Measurements from ENCODE around the gene C1QTNF6. TPM values are rescaled to one million over a fixed set of nuclear protein-coding genes. Genes with fewer than 3 reads are reported as not detected.

The C1QTNF6 gene
- total and polyA plus RNA-seq, 2 of the 8 experiments (the other 6 are each of a cell fraction or from before 2014, with no cell fraction given), result 3.1 to 6.5 TPM

DNA sequence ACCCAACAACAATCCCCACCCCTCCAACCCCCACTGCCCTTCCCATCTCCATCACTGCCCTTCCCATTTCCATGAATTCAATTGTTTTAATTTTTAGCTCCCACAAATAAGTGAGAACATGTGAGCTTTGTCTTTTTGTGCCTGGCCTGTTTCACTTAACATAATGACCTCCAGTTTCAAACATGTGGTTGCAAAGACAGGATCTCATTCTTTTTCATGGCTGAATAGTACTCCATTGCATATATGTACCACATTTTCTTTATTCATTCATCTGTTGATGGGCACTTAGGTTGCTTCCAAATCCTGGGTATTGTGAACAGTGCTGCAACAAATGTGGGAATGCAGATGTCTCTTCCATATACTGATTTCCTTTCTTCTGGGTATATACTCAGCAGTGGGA is 37.3 kb downstream of the C1QTNF6 start:
- POLR2A ChIA-PET (ENCODE audit: partially characterized antibody), result interaction anchor here (0.6 to 1.4 kb wide), 2 partner anchors 20 to 592 kb away, joined by 3 read pairs; no protein-coding TSS in a partner anchor

More for the DNA sequence above, 37.3 kb downstream of the C1QTNF6 start:
- H2BK120ac ChIP-seq (replicated peaks; ENCODE audit: low read depth, low read length), result no peak overlapping the region
- H3K14ac ChIP-seq (ENCODE audit: insufficient read length), result no peak overlapping the region
- H3K4me2 ChIP-seq (ENCODE audit: insufficient read depth in 1 of 2, low read depth in 2 of 2, low read length in 2 of 2), result no peak overlapping the region
- H3K9ac ChIP-seq (replicated peaks in 1 of 4; ENCODE audit: extremely low read depth in 1 of 4, low read depth in 3 of 4, low read length in 3 of 4), result no peak overlapping the region
- no peak overlapping the region for H3K4ac ChIP-seq (replicated peaks; ENCODE audit: insufficient read length, low read depth, low read length)
- no peak overlapping the region for H2AK5ac ChIP-seq (ENCODE audit: low read depth, low read length)
- no peaks in the 10 kb centered on the region for H3K9me3 ChIP-seq (ENCODE audit: insufficient read depth in 2 of 2, low read depth in 1 of 2, low read length in 1 of 2)
- no peak overlapping the region for H2BK5ac ChIP-seq (ENCODE audit: low read depth, low read length)
- no peaks in the 10 kb centered on the region for H3K36me3 ChIP-seq (ENCODE audit: control insufficient read depth in 2 of 4, insufficient read depth in 4 of 4, low read length in 3 of 4)
- no peaks in the 10 kb centered on the region for H3K79me1 ChIP-seq (ENCODE audit: low read depth, low read length)
- H3K23me2 ChIP-seq (ENCODE audit: low read depth, low read length), result no peaks in the 10 kb centered on the region
- no peak for FAIRE-seq
- H3K18ac ChIP-seq (ENCODE audit: extremely low read depth, low read length), result no peak overlapping the region
- no peak for DNase-seq (ENCODE audit: low read depth in 1 of 2, low spot score in 2 of 2)
- no peak overlapping the region for H2BK20ac ChIP-seq (ENCODE audit: low read length)
- no peak overlapping the region for H2BK12ac ChIP-seq (ENCODE audit: low read depth, low read length)
- H3K27me3 ChIP-seq (replicated peaks in 1 of 4; ENCODE audit: control insufficient read depth in 3 of 4, extremely low read depth in 1 of 4, insufficient read depth in 3 of 4, low read length in 3 of 4), result no peaks in the 10 kb centered on the region
- CTCF ChIA-PET (ENCODE audit: partially characterized antibody), result interaction anchor here (0.8 to 2.8 kb wide), 5 partner anchors 9 to 52 kb away, joined by 3 to 8 read pairs (median 4); no protein-coding TSS in a partner anchor
- H4K91ac ChIP-seq (replicated peaks; ENCODE audit: insufficient read length, low read length), result no peak overlapping the region
- H4K5ac ChIP-seq (ENCODE audit: insufficient read length, low read depth, low read length), result no peak overlapping the region
- no peak overlapping the region for H3K27ac ChIP-seq (ENCODE audit: low read depth, low read length)
- H3K4me1 ChIP-seq (replicated peaks in 1 of 4; ENCODE audit: control insufficient read depth in 3 of 4, insufficient read depth in 4 of 4, low read length in 3 of 4), result peaks cover 0 to 11% (median 2%) of the 10 kb centered on the region in 4 experiments; a peak in 5 of 7 replicates
- no peak overlapping the region for H3K23ac ChIP-seq (ENCODE audit: insufficient read length)
- TF ChIP-seq SIRT6 (IDR thresholded peaks at IDR 0.05; ENCODE audit: low read length) (no peak), KDM1A (IDR thresholded peaks at IDR 0.05; ENCODE audit: borderline replicate concordance, low read length) (peak; percentile 64; the same call in 1 of the 2 replicates)
- no peak overlapping the region for H3K56ac ChIP-seq (replicated peaks; ENCODE audit: insufficient read length, low read depth, low read length)
- H4K8ac ChIP-seq (ENCODE audit: extremely low read depth, insufficient read depth, low read length), result no peak overlapping the region
- no peaks in the 10 kb centered on the region for H3K79me2 ChIP-seq (ENCODE audit: control insufficient read depth in 1 of 2, insufficient read depth in 2 of 2, low read length in 2 of 2)
- H3K4me3 ChIP-seq (ENCODE audit: extremely low read depth in 1 of 4, insufficient read depth in 2 of 4, low read depth in 3 of 4, low read length in 4 of 4), result no peak overlapping the region
- no peaks in the 10 kb centered on the region for H4K20me1 ChIP-seq (replicated peaks in 1 of 2; ENCODE audit: control insufficient read depth in 1 of 2, insufficient read depth in 2 of 2, low read length in 2 of 2)
- no peak overlapping the region for H2BK15ac ChIP-seq (ENCODE audit: low read length)
- no peak overlapping the region for H2AFZ ChIP-seq (ENCODE audit: low read length)

Data from H1 (cell line).